Measurements from ENCODE around the gene VPS41. TPM values are rescaled to one million over a fixed set of nuclear protein-coding genes. Genes with fewer than 3 reads are reported as not detected.

VPS41 gene
- total and polyA plus RNA-seq, 10 of the 15 experiments (the other 5 are each of a cell fraction or from before 2014, with no cell fraction given) = 15.3 to 63.2 (median 47.0) TPM

- TF ChIP-seq USF1 (IDR thresholded peaks at IDR 0.05; ENCODE audit: borderline replicate concordance, extremely low read length, insufficient read depth, low read depth, low read length) (no peak), SPI1 (IDR thresholded peaks at IDR 0.05; ENCODE audit: borderline replicate concordance, insufficient read depth, low read depth, low read length) (no peak), PRDM15 (CRISPR knock-in tag; IDR thresholded peaks at IDR 0.05) (no peak)
These were observed 25.1 kb upstream of the VPS41 start (continued) for GRCh38 chr7:38934051-38934450.

GRCh38 chr7:38932509-38933168 is 23.6 kb upstream of the VPS41 start:
- H3K4me2 ChIP-seq (ENCODE audit: control insufficient read depth, insufficient read depth) = peak overlapping the region; percentile 22
- SMC1A ChIA-PET (ENCODE audit: uncharacterized antibody, unreplicated experiment) = interaction anchor here (0.7 to 2.2 kb wide), 14 partner anchors 53 to 596 kb away, joined by 3 to 11 read pairs (median 4); no protein-coding TSS in a partner anchor
- BruUV-seq (replicated peaks) = no TSS peak
- WGBS (ENCODE audit: insufficient coverage, insufficient replicate concordance, low lambda C conversion rate, missing lambda C conversion rate) = 26% methylated on average over 6 of the region's 6 CpGs
- H3K4me1 ChIP-seq (ENCODE audit: control insufficient read depth, insufficient read depth, low read length) = no peaks in the 10 kb centered on the region
- H3K4me3 ChIP-seq = no peak overlapping the region
- no peaks in the 10 kb centered on the region; the same call in 1 of the 2 replicates for H4K20me1 ChIP-seq (ENCODE audit: control insufficient read depth, insufficient read depth)
- POLR2A ChIA-PET = no interaction called here
- H2AFZ ChIP-seq (ENCODE audit: control insufficient read depth, low read depth, low read length) = peak overlapping the region; percentile 66
- RAD21 ChIA-PET (ENCODE audit: unreplicated experiment) = interaction anchor here (0.8 to 2.3 kb wide), 9 partner anchors 12 to 588 kb away, joined by 3 to 10 read pairs (median 3); no protein-coding TSS in a partner anchor
- intact Hi-C loops (cut with micrococcal nuclease; ENCODE audit: unreplicated experiment) (loop anchor here (1.0 kb wide), 3 partner anchors 135 to 588 kb away; no protein-coding TSS in a partner anchor), in situ Hi-C loops (cut with MboI) (loop anchor here (5.0 kb wide), 2 partner anchors 530 to 585 kb away; no protein-coding TSS in a partner anchor)
- ATAC-seq (peak; percentile 92), FAIRE-seq (peak; percentile 59), DNase-seq (ENCODE audit: low read depth, low spot score) (peak; percentile 16)
- no peaks in the 10 kb centered on the region for H3K79me2 ChIP-seq (ENCODE audit: control insufficient read depth, insufficient read depth, low read length)
- no peaks in the 10 kb centered on the region for H3K27me3 ChIP-seq (replicated peaks in 1 of 2; ENCODE audit: control insufficient read depth in 2 of 2, insufficient read depth in 2 of 2, low read length in 1 of 2)
- no peak overlapping the region for H3K9ac ChIP-seq (ENCODE audit: control insufficient read depth, insufficient read depth, low read length)
- H3K36me3 ChIP-seq (ENCODE audit: control insufficient read depth in 2 of 2, insufficient read depth in 2 of 2, low read length in 1 of 2) = no peaks in the 10 kb centered on the region
- CTCF ChIA-PET = interaction anchor here (0.6 to 2.4 kb wide), 35 partner anchors 10 to 588 kb away, joined by 3 to 43 read pairs (median 4); partner anchors contain the start of gene VPS41
- H3K27ac ChIP-seq (ENCODE audit: control insufficient read depth, insufficient read depth) = no peak overlapping the region
- H3K9me3 ChIP-seq (replicated peaks; ENCODE audit: control insufficient read depth, insufficient read depth, low read length) = no peaks in the 10 kb centered on the region
- no peak for TF ChIP-seq USF2 (IDR thresholded peaks at IDR 0.05; ENCODE audit: borderline replicate concordance, low read depth, low read length)
- TF ChIP-seq RBBP5 (conservative IDR thresholded peaks at IDR 0.05) = no peak
- TF ChIP-seq YY1 (IDR thresholded peaks at IDR 0.05; ENCODE audit: low read depth, low read length) = 0 out of 2 replicates have a peak, but pooled peaks have one; percentile 14
- TF ChIP-seq POU2F2 (IDR thresholded peaks at IDR 0.05; ENCODE audit: borderline replicate concordance, low read depth, low read length) = peak; percentile 26; the same call in 1 of the 3 replicates
- TF ChIP-seq RAD21 (IDR thresholded peaks at IDR 0.05; ENCODE audit: insufficient read depth, low read depth, low read length) = peak; percentile 80
- TF ChIP-seq RAD51 (IDR thresholded peaks at IDR 0.05) = no peak
- no peak for TF ChIP-seq E2F4 (IDR thresholded peaks at IDR 0.05; ENCODE audit: low read depth, low read length)
- TF ChIP-seq RCOR1 (conservative IDR thresholded peaks at IDR 0.05; ENCODE audit: low read depth, low read length) = no peak
